HepG2 (cell line): Measurements from ENCODE around the gene KDM5B. TPM values are rescaled to one million over a fixed set of nuclear protein-coding genes. Genes with fewer than 3 reads are reported as not detected.

Experiments used
- ADNP ChIP-seq: sonication (generic); formaldehyde crosslinking; IDR thresholded peaks from 2 replicates; pipeline ENCODE4 v1.4.0; 2020; ENCODE audit warnings: missing genetic modification reagents
- DPF2 ChIP-seq: sonication (generic); formaldehyde crosslinking; IDR thresholded peaks from 2 replicates; pipeline ENCODE4 v1.4.0; 2020; ENCODE audit warnings: mild to moderate bottlenecking, low read depth, missing genetic modification reagents, borderline replicate concordance
- DR1 ChIP-seq: sonication (generic); formaldehyde crosslinking; IDR thresholded peaks from 2 replicates; pipeline ENCODE4 v1.8.0; 2021; ENCODE audit warnings: mild to moderate bottlenecking, missing genetic modification reagents, inconsistent platforms
- HES4 ChIP-seq: sonication (generic); formaldehyde crosslinking; IDR thresholded peaks from 2 replicates; pipeline ENCODE4 v1.9.0; 2021; ENCODE audit warnings: mild to moderate bottlenecking, missing genetic modification reagents, borderline replicate concordance
- KAT8 ChIP-seq: IDR thresholded peaks from 2 replicates; pipeline ENCODE4 v1.6.1; 2016; ENCODE audit warnings: missing genetic modification reagents, missing compliant biosample characterization
- KLF15 ChIP-seq: sonication (generic); formaldehyde crosslinking; IDR thresholded peaks from 2 replicates; pipeline ENCODE4 v1.8.1; 2023; ENCODE audit warnings: borderline replicate concordance, mild to moderate bottlenecking, inconsistent platforms, missing genetic modification reagents, mixed read lengths
- KMT2A ChIP-seq: sonication (generic); formaldehyde crosslinking; IDR thresholded peaks from 2 replicates; pipeline ENCODE4 v1.4.0; 2020; ENCODE audit warnings: missing genetic modification reagents
- MED13 ChIP-seq: sonication (generic); formaldehyde crosslinking; IDR thresholded peaks from 2 replicates; pipeline ENCODE4 v1.5.0; 2020; ENCODE audit warnings: missing genetic modification reagents
- NFATC3 ChIP-seq: sonication (generic); formaldehyde crosslinking; IDR thresholded peaks from 2 replicates; pipeline ENCODE4 v1.5.1; 2020; ENCODE audit warnings: mild to moderate bottlenecking, missing genetic modification reagents
- NFIC ChIP-seq: IDR thresholded peaks from 2 replicates; pipeline ENCODE4 v1.6.1; 2012; ENCODE audit warnings: mild to moderate bottlenecking, low read length, inconsistent platforms
- PAF1 ChIP-seq: IDR thresholded peaks from 2 replicates; pipeline ENCODE4 v1.6.1; 2016; ENCODE audit warnings: missing genetic modification reagents, missing compliant biosample characterization
- RFXAP ChIP-seq: sonication (generic); formaldehyde crosslinking; IDR thresholded peaks from 2 replicates; pipeline ENCODE4 v1.4.0; 2020; ENCODE audit warnings: missing genetic modification reagents, borderline replicate concordance
- SPEN ChIP-seq: sonication (generic); formaldehyde crosslinking; IDR thresholded peaks from 2 replicates; pipeline ENCODE4 v1.5.1; 2020; ENCODE audit warnings: low read depth, mild to moderate bottlenecking, missing genetic modification reagents
- THYN1 ChIP-seq: sonication (generic); formaldehyde crosslinking; IDR thresholded peaks from 2 replicates; pipeline ENCODE4 v1.8.1; 2023; ENCODE audit warnings: low read depth, mild to moderate bottlenecking, moderate library complexity, missing genetic modification reagents, borderline replicate concordance
- ZBTB20 ChIP-seq: sonication (generic); formaldehyde crosslinking; IDR thresholded peaks from 2 replicates; pipeline ENCODE4 v1.8.1; 2023; ENCODE audit warnings: missing genetic modification reagents, low read depth, mild to moderate bottlenecking, borderline replicate concordance
- ZIK1 ChIP-seq: sonication (generic); formaldehyde crosslinking; IDR thresholded peaks from 2 replicates; pipeline ENCODE4 v1.5.0; 2020; ENCODE audit warnings: mild to moderate bottlenecking, low read depth, missing genetic modification reagents, borderline replicate concordance
- ZMAT3 ChIP-seq: sonication (generic); formaldehyde crosslinking; conservative IDR thresholded peaks from 2 replicates; pipeline ENCODE4 v1.7.0; 2021; ENCODE audit warnings: missing genetic modification reagents
- ZMYM2 ChIP-seq: sonication (generic); formaldehyde crosslinking; IDR thresholded peaks from 2 replicates; pipeline ENCODE4 v1.8.0; 2022; ENCODE audit warnings: mild to moderate bottlenecking, missing genetic modification reagents
- ZNF10 ChIP-seq: sonication (generic); formaldehyde crosslinking; IDR thresholded peaks from 2 replicates; pipeline ENCODE4 v1.4.0; 2020; ENCODE audit warnings: mild to moderate bottlenecking, low read depth, missing genetic modification reagents, borderline replicate concordance
- ZNF33B ChIP-seq: sonication (generic); formaldehyde crosslinking; IDR thresholded peaks from 2 replicates; pipeline ENCODE4 v1.5.1; 2020; ENCODE audit warnings: mild to moderate bottlenecking, missing genetic modification reagents
- ZNF44 ChIP-seq: sonication (generic); formaldehyde crosslinking; IDR thresholded peaks from 2 replicates; pipeline ENCODE4 v1.5.1; 2020; ENCODE audit warnings: mild to moderate bottlenecking, missing genetic modification reagents
- ZNF569 ChIP-seq: sonication (generic); formaldehyde crosslinking; IDR thresholded peaks from 2 replicates; pipeline ENCODE4 v1.5.0; 2020; ENCODE audit warnings: mild to moderate bottlenecking, missing genetic modification reagents, moderate library complexity, borderline replicate concordance
- ZNF780A ChIP-seq: sonication (generic); formaldehyde crosslinking; IDR thresholded peaks from 2 replicates; pipeline ENCODE4 v1.8.0; 2022; ENCODE audit warnings: mild to moderate bottlenecking, missing genetic modification reagents, moderate library complexity
- ZNF841 ChIP-seq: sonication (generic); formaldehyde crosslinking; IDR thresholded peaks from 2 replicates; pipeline ENCODE4 v1.8.1; 2023; ENCODE audit warnings: missing genetic modification reagents, borderline replicate concordance
- polyA plus RNA-seq, 8 experiments: library from polyadenylated mRNA; depleted of rRNA in 3 of 8; stranded (reverse) in 7 of 8; unstranded in 1 of 8; fragments of >200 nt; fragmentation: Illumina TruSeq in 4 of 8; extraction: Trizol in 4 of 8; gene quantifications; 2 replicates each; pipeline versions ENCODE4 v1.2.1 to v1.2.3, GENCODE V29; 2011 to 2016; ENCODE audit warnings: low read depth in 4 of 8, missing spikeins in 1 of 8, mixed read lengths in 1 of 8; ENCODE audit not compliant: insufficient read depth in 1 of 8
- total RNA-seq, 5 experiments: library from RNA; depleted of rRNA; stranded (reverse); fragments of >200 nt; fragmentation: Illumina TruSeq; extraction: Trizol; gene quantifications; 2 replicates each; pipeline ENCODE4 v1.2.3, GENCODE V29; 2016; ENCODE audit warnings: low read depth in 1 of 5
- TF ChIP-seq, protein P1 (sequence below): sonication (generic); formaldehyde crosslinking; IDR thresholded peaks from 2 replicates; pipeline ENCODE4 v1.9.0; 2022; ENCODE audit warnings: low read depth, missing genetic modification reagents
- TF ChIP-seq, protein P2 (sequence below): sonication (generic); formaldehyde crosslinking; IDR thresholded peaks from 2 replicates; pipeline ENCODE4 v1.4.0; 2020; ENCODE audit warnings: missing genetic modification reagents

The KDM5B gene
- total and polyA plus RNA-seq, 2 of the 13 experiments (the other 11 are each of a cell fraction or from before 2014, with no cell fraction given), result 34.2 to 35.4 TPM

GRCh38 chr1:202810615-202811295 is 2.5 kb upstream of the KDM5B start, which contains the start of gene PCAT6 (continued):
- TF ChIP-seq ZNF841 (peak; percentile 50; the same call in 1 of the 2 replicates), ZIK1 (peak; percentile 75; the same call in 1 of the 2 replicates), ZNF33B (CRISPR knock-in tag) (no peak), MED13 (CRISPR knock-in tag) (no peak), NFIC (no peak), ZBTB20 (CRISPR knock-in tag) (peak; percentile 50; the same call in 1 of the 2 replicates), DPF2 (no peak; the same call in 1 of the 2 replicates), ZMYM2 (no peak), ZNF44 (no peak), PAF1 (CRISPR knock-in tag) (no peak), KAT8 (CRISPR knock-in tag) (peak; percentile 89), ADNP (CRISPR knock-in tag) (no peak), THYN1 (CRISPR knock-in tag) (peak; percentile 76; the same call in 1 of the 2 replicates), ZMAT3 (CRISPR knock-in tag) (0 out of 2 replicates have a peak, but pooled peaks have one; percentile 57), NFATC3 (no peak), SPEN (CRISPR knock-in tag) (peak; percentile 79), KLF15 (CRISPR knock-in tag) (peak; percentile 10; the same call in 1 of the 2 replicates), HES4 (CRISPR knock-in tag) (0 out of 2 replicates have a peak, but pooled peaks have one; percentile 72), RFXAP (peak; percentile 85; the same call in 1 of the 2 replicates), ZNF780A (CRISPR knock-in tag) (0 out of 2 replicates have a peak, but pooled peaks have one; percentile 47), DR1 (no peak), ZNF569 (CRISPR knock-in tag) (no peak; the same call in 1 of the 2 replicates), KMT2A (CRISPR knock-in tag) (peak; percentile 72; the same call in 1 of the 2 replicates), ZNF10 (CRISPR knock-in tag) (no peak)
- TF ChIP-seq, protein P1, sequence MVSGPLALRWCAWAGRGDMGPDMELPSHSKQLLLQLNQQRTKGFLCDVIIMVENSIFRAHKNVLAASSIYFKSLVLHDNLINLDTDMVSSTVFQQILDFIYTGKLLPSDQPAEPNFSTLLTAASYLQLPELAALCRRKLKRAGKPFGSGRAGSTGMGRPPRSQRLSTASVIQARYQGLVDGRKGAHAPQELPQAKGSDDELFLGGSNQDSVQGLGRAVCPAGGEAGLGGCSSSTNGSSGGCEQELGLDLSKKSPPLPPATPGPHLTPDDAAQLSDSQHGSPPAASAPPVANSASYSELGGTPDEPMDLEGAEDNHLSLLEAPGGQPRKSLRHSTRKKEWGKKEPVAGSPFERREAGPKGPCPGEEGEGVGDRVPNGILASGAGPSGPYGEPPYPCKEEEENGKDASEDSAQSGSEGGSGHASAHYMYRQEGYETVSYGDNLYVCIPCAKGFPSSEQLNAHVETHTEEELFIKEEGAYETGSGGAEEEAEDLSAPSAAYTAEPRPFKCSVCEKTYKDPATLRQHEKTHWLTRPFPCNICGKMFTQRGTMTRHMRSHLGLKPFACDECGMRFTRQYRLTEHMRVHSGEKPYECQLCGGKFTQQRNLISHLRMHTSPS (CRISPR knock-in tag), result 0 out of 2 replicates have a peak, but pooled peaks have one; percentile 22
- TF ChIP-seq, protein P2, sequence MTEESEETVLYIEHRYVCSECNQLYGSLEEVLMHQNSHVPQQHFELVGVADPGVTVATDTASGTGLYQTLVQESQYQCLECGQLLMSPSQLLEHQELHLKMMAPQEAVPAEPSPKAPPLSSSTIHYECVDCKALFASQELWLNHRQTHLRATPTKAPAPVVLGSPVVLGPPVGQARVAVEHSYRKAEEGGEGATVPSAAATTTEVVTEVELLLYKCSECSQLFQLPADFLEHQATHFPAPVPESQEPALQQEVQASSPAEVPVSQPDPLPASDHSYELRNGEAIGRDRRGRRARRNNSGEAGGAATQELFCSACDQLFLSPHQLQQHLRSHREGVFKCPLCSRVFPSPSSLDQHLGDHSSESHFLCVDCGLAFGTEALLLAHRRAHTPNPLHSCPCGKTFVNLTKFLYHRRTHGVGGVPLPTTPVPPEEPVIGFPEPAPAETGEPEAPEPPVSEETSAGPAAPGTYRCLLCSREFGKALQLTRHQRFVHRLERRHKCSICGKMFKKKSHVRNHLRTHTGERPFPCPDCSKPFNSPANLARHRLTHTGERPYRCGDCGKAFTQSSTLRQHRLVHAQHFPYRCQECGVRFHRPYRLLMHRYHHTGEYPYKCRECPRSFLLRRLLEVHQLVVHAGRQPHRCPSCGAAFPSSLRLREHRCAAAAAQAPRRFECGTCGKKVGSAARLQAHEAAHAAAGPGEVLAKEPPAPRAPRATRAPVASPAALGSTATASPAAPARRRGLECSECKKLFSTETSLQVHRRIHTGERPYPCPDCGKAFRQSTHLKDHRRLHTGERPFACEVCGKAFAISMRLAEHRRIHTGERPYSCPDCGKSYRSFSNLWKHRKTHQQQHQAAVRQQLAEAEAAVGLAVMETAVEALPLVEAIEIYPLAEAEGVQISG (CRISPR knock-in tag), result peak; percentile 67; the same call in 1 of the 2 replicates
